AG10803 (cell line): ENCODE results near the gene PCDHGC5.
A peak's percentile ranks its signal among the peaks of the same experiment; 100 is the strongest.

Experiments
- DNase-seq: peaks from one replicate; pipeline ENCODE4 v3.0.0; 2010; ENCODE audit warnings: low read depth
- H3K4me3 ChIP-seq: 2 replicates; pipeline ENCODE4 v1.5.1; 2011; ENCODE audit warnings: mild to moderate bottlenecking, low read length, control low read depth
- CTCF ChIP-seq: conservative IDR thresholded peaks from 2 replicates; pipeline ENCODE4 v1.5.1; 2011; ENCODE audit warnings: mild to moderate bottlenecking, low read length, control low read depth, inconsistent platforms

Gene PCDHGC5

GRCh38 chr5:141488591-141489561, at the start of gene PCDHGC5:
TSS of gene PCDHGC5 (plus strand) at chr5:141489081. CDS start at chr5:141489241, 160 bp downstream.
- DNase-seq, result peak; percentile 76
- H3K4me3 ChIP-seq, result peak within 1 kb of the TSS; percentile 36
- TF ChIP-seq CTCF, result no peak

GRCh38 chr5:141439411-141440141, 49.3 kb upstream of the PCDHGC5 start:
- TF ChIP-seq CTCF, result peak; percentile 23; the same call in 1 of the 2 replicates
- no peak overlapping the region for H3K4me3 ChIP-seq
- peak; percentile 42 for DNase-seq

- H3K4me3 ChIP-seq, result no peak overlapping the region
- no peak for DNase-seq
- TF ChIP-seq CTCF, result no peak
Measured at GRCh38 chr5:141440341-141440740, 48.5 kb upstream of the PCDHGC5 start.

- DNase-seq, result no peak
- no peak overlapping the region for H3K4me3 ChIP-seq
Measured at GRCh38 chr5:141441571-141442170, 47.2 kb upstream of the PCDHGC5 start.

GRCh38 chr5:141465351-141465750, 23.5 kb upstream of the PCDHGC5 start:
- DNase-seq, result peak; percentile 76
- no peak for TF ChIP-seq CTCF
- H3K4me3 ChIP-seq, result no peak overlapping the region

More at GRCh38 chr5:141441571-141442170, 47.2 kb upstream of the PCDHGC5 start:
- TF ChIP-seq CTCF, result no peak

- peak; percentile 44 for TF ChIP-seq CTCF
- DNase-seq, result peak; percentile 95
- H3K4me3 ChIP-seq, result peak within 1 kb of the TSS; percentile 91
Measured at GRCh38 chr5:141475625-141476131, 13.2 kb upstream of the PCDHGC5 start, which contains the start of gene PCDHGC3. TSS of gene PCDHGC3 (plus strand) at chr5:141475966. CDS start at chr5:141476117, 151 bp downstream.
